Muscle layer of duodenum (tissue), 2 donors: Measurements from ENCODE around the gene LRBA.
"Not testable (repeated sequence)": the region's sequence is repeated elsewhere in the genome, so short reads cannot be mapped to it uniquely, and the experiment has no call there.

ENCODE experiments used
- H3K27ac ChIP-seq: one replicate; pipeline ENCODE4 v1.7.0; 2013; ENCODE audit warnings: mild to moderate bottlenecking, low read length
- H3K27me3 ChIP-seq: one replicate; pipeline ENCODE4 v1.7.0; 2013; ENCODE audit warnings: low read depth, mild to moderate bottlenecking, control low read depth, low read length
- H3K36me3 ChIP-seq, 2 donors: one replicate each; pipeline ENCODE4 v1.7.0; 2013; ENCODE audit warnings: low read length in 2 of 2, control low read depth in 1 of 2, mild to moderate bottlenecking in 1 of 2; ENCODE audit not compliant: insufficient read depth in 2 of 2, control insufficient read depth in 1 of 2
- H3K4me1 ChIP-seq, 2 donors: one replicate each; pipeline ENCODE4 v1.7.0; 2013; ENCODE audit warnings: low read length in 2 of 2, mild to moderate bottlenecking in 2 of 2, control low read depth in 1 of 2, moderate library complexity in 1 of 2; ENCODE audit not compliant: insufficient read depth in 2 of 2, control insufficient read depth in 1 of 2
- H3K4me3 ChIP-seq, 2 donors: one replicate each; pipeline ENCODE4 v1.7.0; 2013; ENCODE audit warnings: low read length in 2 of 2, low read depth in 1 of 2, mild to moderate bottlenecking in 1 of 2
- H3K9me3 ChIP-seq, 2 donors: one replicate each; pipeline ENCODE4 v1.7.0; 2013; ENCODE audit warnings: low read length in 2 of 2, control low read depth in 1 of 2, mild to moderate bottlenecking in 1 of 2; ENCODE audit not compliant: control insufficient read depth in 1 of 2
- donor health status: healthy.

The LRBA gene

GRCh38 chr4:150507656-150508055 lies 507.4 kb downstream of the LRBA start:
- H3K9me3 ChIP-seq, H3K27ac ChIP-seq, H3K36me3 ChIP-seq, H3K4me3 ChIP-seq, H3K4me1 ChIP-seq, H3K27me3 ChIP-seq: not testable (repeated sequence)

GRCh38 chr4:150501983-150502382 lies 513.1 kb downstream of the LRBA start:
- Histone ChIP-seq H3K27ac (no peak overlapping the region), H3K9me3 (no peaks in the 10 kb centered on the region), H3K4me3 (no peak overlapping the region), H3K4me1 (peaks cover 0 to 4% of the 10 kb centered on the region in 2 donors), H3K36me3 (no peaks in the 10 kb centered on the region), H3K27me3 (no peaks in the 10 kb centered on the region)

DNA sequence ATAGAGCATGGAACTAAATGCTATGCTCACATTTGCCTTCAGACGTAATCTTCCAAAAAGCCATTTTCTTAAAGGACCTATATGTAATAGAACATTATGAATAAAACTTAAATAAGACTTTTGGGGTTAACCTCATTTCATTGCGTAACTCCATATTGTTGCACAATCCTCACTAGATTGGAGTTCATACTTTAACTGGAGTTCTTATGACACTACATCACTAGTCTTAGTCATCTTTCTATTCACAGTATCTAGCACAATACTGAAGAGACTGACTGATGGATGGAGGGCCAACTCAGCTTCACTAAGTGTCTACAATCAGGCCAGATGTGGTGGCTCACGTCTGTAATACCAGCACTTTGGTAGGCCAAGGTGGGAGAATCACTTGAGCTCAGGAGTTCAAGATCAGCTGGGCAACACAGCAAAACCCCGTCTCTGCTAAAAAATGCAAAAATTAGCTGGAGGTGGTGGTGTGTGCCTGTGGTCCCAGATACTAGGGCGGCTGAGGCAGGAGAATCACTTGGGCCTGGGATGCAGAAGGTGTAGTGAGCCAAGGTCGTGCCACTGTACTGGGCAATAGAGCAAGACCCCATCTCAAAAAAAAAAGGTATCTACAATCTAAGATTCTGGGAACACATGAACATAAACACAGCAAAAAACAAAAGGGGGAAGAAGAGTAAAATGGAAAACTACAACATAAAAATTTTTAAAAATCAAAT lies 513.9 kb downstream of the LRBA start:
- Histone ChIP-seq H3K4me3 (no peak overlapping the region), H3K27me3 (no peaks in the 10 kb centered on the region), H3K9me3 (no peaks in the 10 kb centered on the region), H3K36me3 (no peaks in the 10 kb centered on the region), H3K4me1 (peaks cover 0 to 4% of the 10 kb centered on the region in 2 donors), H3K27ac (peak overlapping the region; percentile 27)

GRCh38 chr4:150497612-150498011 lies 517.5 kb downstream of the LRBA start:
- Histone ChIP-seq H3K4me1 (peaks cover 0 to 4% of the 10 kb centered on the region in 2 donors), H3K27me3 (no peaks in the 10 kb centered on the region), H3K9me3 (no peaks in the 10 kb centered on the region), H3K36me3 (no peaks in the 10 kb centered on the region), H3K4me3 (no peak overlapping the region), H3K27ac (no peak overlapping the region)

DNA sequence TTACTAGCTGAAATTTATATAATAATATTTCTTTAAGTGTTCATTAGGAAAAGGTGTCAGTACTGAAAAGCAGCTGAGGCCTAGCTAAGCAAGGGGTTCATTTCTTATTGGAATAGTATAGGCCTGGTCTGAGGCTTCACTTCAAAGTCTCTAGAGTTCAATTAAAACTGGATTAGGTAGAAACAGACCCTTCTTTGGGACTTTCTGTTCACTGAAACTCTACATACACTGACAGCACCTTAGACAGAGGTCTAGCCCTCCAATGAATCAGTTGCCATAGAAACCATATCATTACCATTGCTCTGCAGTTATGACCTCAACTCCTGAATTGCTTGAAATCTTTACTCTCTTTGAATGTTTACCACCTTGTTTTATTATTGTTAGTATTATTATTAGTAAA lies 519.5 kb downstream of the LRBA start:
- Histone ChIP-seq H3K27ac (no peak overlapping the region), H3K4me3 (no peak overlapping the region), H3K36me3 (no peaks in the 10 kb centered on the region), H3K4me1 (no peaks in the 10 kb centered on the region), H3K9me3 (no peaks in the 10 kb centered on the region), H3K27me3 (no peaks in the 10 kb centered on the region)

- Histone ChIP-seq H3K4me1 (no peaks in the 10 kb centered on the region), H3K36me3 (no peaks in the 10 kb centered on the region), H3K9me3 (no peaks in the 10 kb centered on the region), H3K4me3 (no peak overlapping the region), H3K27ac (no peak overlapping the region), H3K27me3 (no peaks in the 10 kb centered on the region)
Measured at GRCh38 chr4:150493851-150494250, 521.2 kb downstream of the LRBA start.

DNA sequence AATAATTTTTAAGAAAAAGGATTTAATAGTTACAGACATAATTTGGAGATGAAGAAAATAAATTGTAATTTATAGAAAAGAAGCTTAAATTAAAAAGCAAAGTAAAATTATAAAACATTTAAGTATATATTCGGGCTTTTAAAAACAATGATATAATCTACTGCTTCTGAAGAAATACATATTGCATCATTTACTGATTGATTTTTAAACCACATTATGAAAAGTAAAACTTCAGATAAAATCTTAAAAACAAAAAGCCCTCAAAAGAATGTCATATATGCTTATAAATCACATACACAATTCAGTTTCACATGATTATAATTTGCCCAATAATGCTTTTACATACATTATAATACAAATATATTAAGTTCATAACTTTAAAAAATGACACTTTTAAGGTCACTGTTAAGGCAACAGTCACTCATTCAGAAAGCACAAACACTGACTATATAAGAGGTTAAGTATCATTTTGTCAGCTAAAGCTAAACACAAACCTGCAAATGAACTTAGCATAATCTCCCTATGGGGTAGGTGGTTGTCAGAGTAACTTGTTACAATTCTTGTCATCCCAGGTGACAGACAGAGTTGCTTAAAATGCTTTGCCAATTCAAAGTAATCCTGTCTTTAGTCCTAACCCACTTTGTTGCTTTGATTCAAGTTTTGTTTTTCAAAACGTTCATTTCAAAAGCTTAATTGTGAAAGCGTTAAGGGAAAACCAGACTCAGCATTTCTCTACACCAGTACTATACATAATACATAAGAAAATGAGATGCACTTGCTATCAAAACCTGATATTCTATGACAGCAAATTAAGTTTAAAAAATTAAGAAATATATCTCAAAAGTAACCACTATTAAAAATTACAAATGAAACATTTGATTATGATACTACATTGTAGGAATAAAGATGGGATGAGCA lies 523.7 kb downstream of the LRBA start:
- Histone ChIP-seq H3K4me3 (no peak overlapping the region), H3K36me3 (no peaks in the 10 kb centered on the region), H3K9me3 (no peaks in the 10 kb centered on the region), H3K27me3 (no peaks in the 10 kb centered on the region), H3K4me1 (no peaks in the 10 kb centered on the region), H3K27ac (no peak overlapping the region)

DNA sequence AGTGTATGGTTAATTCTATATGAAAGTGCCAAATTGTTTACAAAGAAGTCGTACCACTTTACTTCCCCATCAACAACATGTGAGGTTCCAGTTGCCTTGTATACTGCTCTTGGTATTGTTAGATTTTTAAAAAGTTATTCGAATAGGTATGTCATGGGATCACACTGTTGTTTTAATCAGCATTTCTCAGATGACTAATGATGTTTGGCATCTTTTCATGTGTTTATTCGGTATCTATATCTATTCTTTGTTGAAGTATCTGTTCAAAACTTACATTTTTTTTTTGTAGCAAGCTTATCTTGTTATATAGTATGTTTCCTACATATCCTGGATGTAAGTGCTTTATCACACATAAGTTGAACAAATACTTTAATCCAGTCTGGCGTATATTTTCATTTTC lies 532.5 kb downstream of the LRBA start:
- H3K4me3 ChIP-seq = no peak overlapping the region
- no peaks in the 10 kb centered on the region for H3K27me3 ChIP-seq
- no peaks in the 10 kb centered on the region for H3K9me3 ChIP-seq
- no peak overlapping the region for H3K27ac ChIP-seq
- peaks cover 2 to 9% of the 10 kb centered on the region in 2 donors for H3K36me3 ChIP-seq
- H3K4me1 ChIP-seq = no peaks in the 10 kb centered on the region

- Histone ChIP-seq H3K36me3 (peaks cover 3 to 6% of the 10 kb centered on the region in 2 donors), H3K4me1 (no peaks in the 10 kb centered on the region), H3K4me3 (no peak overlapping the region), H3K27me3 (no peaks in the 10 kb centered on the region), H3K27ac (no peak overlapping the region), H3K9me3 (no peaks in the 10 kb centered on the region)
Measured at GRCh38 chr4:150479657-150480056, 535.4 kb downstream of the LRBA start.

DNA sequence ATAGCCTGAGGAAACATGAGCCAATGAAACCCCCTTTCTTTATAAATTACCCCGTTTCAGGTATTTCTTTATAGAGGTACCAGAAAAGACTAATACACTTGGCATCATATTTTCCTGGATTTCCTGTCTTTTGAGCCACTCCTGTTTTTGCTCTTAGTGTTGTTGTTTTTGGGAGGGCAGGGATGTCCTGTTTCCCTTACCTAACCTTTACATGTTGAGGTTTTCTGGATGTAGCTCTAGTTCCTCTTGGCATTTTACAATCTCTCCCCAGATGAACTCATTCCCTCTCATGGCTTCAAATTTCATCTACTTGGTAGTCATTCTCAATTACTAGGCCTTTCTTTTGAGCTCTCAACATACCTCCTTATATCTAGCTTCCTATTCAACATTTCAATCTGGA lies 537.2 kb downstream of the LRBA start:
- Histone ChIP-seq H3K27me3 (no peaks in the 10 kb centered on the region), H3K4me1 (no peaks in the 10 kb centered on the region), H3K27ac (no peak overlapping the region), H3K36me3 (peaks cover 3 to 6% of the 10 kb centered on the region in 2 donors), H3K9me3 (no peaks in the 10 kb centered on the region), H3K4me3 (no peak overlapping the region)

- H3K27me3 ChIP-seq = no peaks in the 10 kb centered on the region
- H3K4me3 ChIP-seq = no peak overlapping the region
- H3K4me1 ChIP-seq = no peaks in the 10 kb centered on the region
- no peak overlapping the region for H3K27ac ChIP-seq
- H3K36me3 ChIP-seq = peaks cover 3 to 6% of the 10 kb centered on the region in 2 donors
- H3K9me3 ChIP-seq = no peaks in the 10 kb centered on the region
Measured at GRCh38 chr4:150476776-150477175, 538.3 kb downstream of the LRBA start.
